ENCODE results near the gene CCNG2. TPM values are rescaled to one million over a fixed set of nuclear protein-coding genes. Genes with fewer than 3 reads are reported as not detected.

CCNG2 gene
- total and polyA plus RNA-seq, 9 of the 15 experiments (the other 6 are each of a cell fraction or from before 2014, with no cell fraction given): 0.49 to 6.6 (median 2.9) TPM

DNA sequence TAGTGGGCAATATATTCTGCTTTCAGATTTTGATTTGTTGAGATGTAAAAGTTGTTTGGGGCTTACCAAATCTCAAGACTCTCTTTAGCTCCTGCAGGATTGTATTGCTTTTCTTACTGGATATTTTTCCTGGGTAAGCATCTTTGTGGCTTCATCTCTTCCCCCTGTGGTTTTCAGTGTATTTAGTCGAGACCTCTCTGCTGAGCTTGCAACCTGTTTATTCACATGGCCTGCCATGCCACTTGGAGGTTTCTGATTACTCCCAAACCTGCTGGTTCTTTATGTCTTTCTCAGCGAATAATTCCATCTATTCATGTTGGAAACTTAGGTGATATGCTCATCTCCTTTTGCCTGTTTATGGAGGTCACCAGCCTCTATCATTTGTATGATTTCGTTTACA lies 10.9 kb downstream of the CCNG2 start:
- CTCF ChIA-PET (ENCODE audit: low intra/inter-chr PET ratio): no interaction called here
- intact Hi-C loops (cut with micrococcal nuclease): no loop called here
- peaks cover under 1 to 10% of the 10 kb centered on the region in 2 experiments; a peak in 3 of 5 replicates for H3K27me3 ChIP-seq (ENCODE audit: control insufficient read depth in 2 of 2, insufficient read depth in 2 of 2, low read length in 2 of 2)
- DNase-seq (ENCODE audit: extremely low read depth in 1 of 4, low spot score in 3 of 4) (no peak), ATAC-seq (no peak), FAIRE-seq (no peak)
- WGBS (ENCODE audit: insufficient coverage, low coverage, missing lambda C conversion rate): 7% methylated on average over 3 of the region's 3 CpGs
- no TSS peak for BruUV-seq (replicated peaks)
- no peaks in the 10 kb centered on the region for H3K9me1 ChIP-seq (ENCODE audit: control insufficient read depth, insufficient read depth, low read length)
- no peak overlapping the region for H3K27ac ChIP-seq (ENCODE audit: extremely low read depth, low read depth, low read length)
- H4K20me1 ChIP-seq (replicated peaks; ENCODE audit: control insufficient read depth, insufficient read depth, low read length): no peaks in the 10 kb centered on the region
- H3K9me3 ChIP-seq (replicated peaks; ENCODE audit: control insufficient read depth, insufficient read depth, low read depth, low read length): no peaks in the 10 kb centered on the region
- POLR2A ChIA-PET: interaction anchor here (0.6 to 1.6 kb wide), 3 partner anchors 10 to 111 kb away, joined by 3 read pairs; no protein-coding TSS in a partner anchor
- no peaks in the 10 kb centered on the region for H3K36me3 ChIP-seq (ENCODE audit: control insufficient read depth, insufficient read depth, low read length)
- no peak overlapping the region for H3K4me3 ChIP-seq
- H3K79me2 ChIP-seq (ENCODE audit: control insufficient read depth, insufficient read depth, low read length): no peaks in the 10 kb centered on the region
- no peak overlapping the region for H2AFZ ChIP-seq (ENCODE audit: low read depth, low read length)
- no peaks in the 10 kb centered on the region; a peak in 1 of 5 replicates for H3K4me1 ChIP-seq (replicated peaks in 1 of 2; ENCODE audit: control insufficient read depth in 2 of 2, insufficient read depth in 2 of 2, low read length in 2 of 2)
- in situ Hi-C loops (cut with MboI): no loop called here
- no peak overlapping the region for H3K4me2 ChIP-seq (ENCODE audit: insufficient read depth, low read length)
- H3K9ac ChIP-seq (ENCODE audit: insufficient read depth in 1 of 2, low read depth in 2 of 2, low read length in 2 of 2): no peak overlapping the region
- TF ChIP-seq TAF9B (IDR thresholded peaks at IDR 0.05; ENCODE audit: partially characterized antibody) (no peak), ZNF197 (CRISPR knock-in tag; IDR thresholded peaks at IDR 0.05; ENCODE audit: low read depth) (no peak), KLF13 (tag; IDR thresholded peaks at IDR 0.05; ENCODE audit: borderline replicate concordance, low read depth) (no peak), HCFC1 (IDR thresholded peaks at IDR 0.05; ENCODE audit: low read depth, low read length) (no peak), BCOR (IDR thresholded peaks at IDR 0.05) (no peak), ESRRA (IDR thresholded peaks at IDR 0.05; ENCODE audit: borderline replicate concordance, low read depth) (no peak), ETV5 (CRISPR knock-in tag; IDR thresholded peaks at IDR 0.05; ENCODE audit: low read depth) (no peak), RFX7 (CRISPR knock-in tag; IDR thresholded peaks at IDR 0.05) (no peak), ZNF174 (CRISPR knock-in tag; IDR thresholded peaks at IDR 0.05) (no peak), BMI1 (IDR thresholded peaks at IDR 0.05; ENCODE audit: low read length) (no peak), ZNF133 (CRISPR knock-in tag; IDR thresholded peaks at IDR 0.05) (no peak)
- TF ChIP-seq, protein P1, sequence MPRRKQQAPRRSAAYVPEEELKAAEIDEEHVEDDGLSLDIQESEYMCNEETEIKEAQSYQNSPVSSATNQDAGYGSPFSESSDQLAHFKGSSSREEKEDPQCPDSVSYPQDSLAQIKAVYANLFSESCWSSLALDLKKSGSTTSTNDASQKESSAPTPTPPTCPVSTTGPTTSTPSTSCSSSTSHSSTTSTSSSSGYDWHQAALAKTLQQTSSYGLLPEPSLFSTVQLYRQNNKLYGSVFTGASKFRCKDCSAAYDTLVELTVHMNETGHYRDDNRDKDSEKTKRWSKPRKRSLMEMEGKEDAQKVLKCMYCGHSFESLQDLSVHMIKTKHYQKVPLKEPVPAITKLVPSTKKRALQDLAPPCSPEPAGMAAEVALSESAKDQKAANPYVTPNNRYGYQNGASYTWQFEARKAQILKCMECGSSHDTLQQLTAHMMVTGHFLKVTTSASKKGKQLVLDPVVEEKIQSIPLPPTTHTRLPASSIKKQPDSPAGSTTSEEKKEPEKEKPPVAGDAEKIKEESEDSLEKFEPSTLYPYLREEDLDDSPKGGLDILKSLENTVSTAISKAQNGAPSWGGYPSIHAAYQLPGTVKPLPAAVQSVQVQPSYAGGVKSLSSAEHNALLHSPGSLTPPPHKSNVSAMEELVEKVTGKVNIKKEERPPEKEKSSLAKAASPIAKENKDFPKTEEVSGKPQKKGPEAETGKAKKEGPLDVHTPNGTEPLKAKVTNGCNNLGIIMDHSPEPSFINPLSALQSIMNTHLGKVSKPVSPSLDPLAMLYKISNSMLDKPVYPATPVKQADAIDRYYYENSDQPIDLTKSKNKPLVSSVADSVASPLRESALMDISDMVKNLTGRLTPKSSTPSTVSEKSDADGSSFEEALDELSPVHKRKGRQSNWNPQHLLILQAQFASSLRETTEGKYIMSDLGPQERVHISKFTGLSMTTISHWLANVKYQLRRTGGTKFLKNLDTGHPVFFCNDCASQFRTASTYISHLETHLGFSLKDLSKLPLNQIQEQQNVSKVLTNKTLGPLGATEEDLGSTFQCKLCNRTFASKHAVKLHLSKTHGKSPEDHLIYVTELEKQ (CRISPR knock-in tag; IDR thresholded peaks at IDR 0.05): no peak
- TF ChIP-seq, protein P2, sequence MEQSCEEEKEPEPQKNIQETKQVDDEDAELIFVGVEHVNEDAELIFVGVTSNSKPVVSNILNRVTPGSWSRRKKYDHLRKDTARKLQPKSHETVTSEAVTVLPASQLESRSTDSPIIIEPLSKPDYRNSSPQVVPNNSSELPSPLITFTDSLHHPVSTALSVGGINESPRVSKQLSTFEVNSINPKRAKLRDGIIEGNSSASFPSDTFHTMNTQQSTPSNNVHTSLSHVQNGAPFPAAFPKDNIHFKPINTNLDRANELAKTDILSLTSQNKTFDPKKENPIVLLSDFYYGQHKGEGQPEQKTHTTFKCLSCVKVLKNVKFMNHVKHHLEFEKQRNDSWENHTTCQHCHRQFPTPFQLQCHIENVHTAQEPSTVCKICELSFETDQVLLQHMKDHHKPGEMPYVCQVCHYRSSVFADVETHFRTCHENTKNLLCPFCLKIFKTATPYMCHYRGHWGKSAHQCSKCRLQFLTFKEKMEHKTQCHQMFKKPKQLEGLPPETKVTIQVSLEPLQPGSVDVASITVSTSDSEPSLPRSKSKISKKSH (CRISPR knock-in tag; IDR thresholded peaks at IDR 0.05): no peak
